ENCODE data around the gene SAXO1.
"Not testable (repeated sequence)": the region's sequence is repeated elsewhere in the genome, so short reads cannot be mapped to it uniquely, and the experiment has no call there.

Gene SAXO1

GRCh38 chr9:18999173-18999785 lies 33.7 kb downstream of the SAXO1 start:
- DNase-seq (ENCODE audit: low spot score) = no peak

GRCh38 chr9:18997151-18997550 lies 35.9 kb downstream of the SAXO1 start:
- no peak for DNase-seq (ENCODE audit: low spot score)

- DNase-seq (ENCODE audit: low spot score) = no peak
Measured at GRCh38 chr9:18996211-18996610, 36.8 kb downstream of the SAXO1 start.

- DNase-seq (ENCODE audit: low spot score) = no peak
Measured at GRCh38 chr9:18994263-18994916, 38.6 kb downstream of the SAXO1 start.

GRCh38 chr9:18991197-18991596 lies 41.8 kb downstream of the SAXO1 start:
- not testable (repeated sequence) for DNase-seq (ENCODE audit: low spot score)

- DNase-seq (ENCODE audit: low spot score) = no peak
Measured at GRCh38 chr9:18990494-18990893, 42.5 kb downstream of the SAXO1 start.

- DNase-seq (ENCODE audit: low spot score) = no peak
Measured at GRCh38 chr9:18989865-18990264, 43.1 kb downstream of the SAXO1 start.

GRCh38 chr9:18989097-18989496 lies 43.9 kb downstream of the SAXO1 start:
- DNase-seq (ENCODE audit: low spot score) = no peak

GRCh38 chr9:18988003-18988402 lies 45.0 kb downstream of the SAXO1 start:
- DNase-seq (ENCODE audit: low spot score) = no peak

GRCh38 chr9:18985996-18986395 lies 47.0 kb downstream of the SAXO1 start:
- no peak for DNase-seq (ENCODE audit: low spot score)

GRCh38 chr9:18985464-18985951 lies 47.5 kb downstream of the SAXO1 start:
- DNase-seq (ENCODE audit: low spot score) = no peak

GRCh38 chr9:18982262-18982620 lies 50.8 kb downstream of the SAXO1 start:
- no peak for DNase-seq (ENCODE audit: low spot score)

- no peak for DNase-seq (ENCODE audit: low spot score)
Measured at GRCh38 chr9:18981476-18982261, 51.3 kb downstream of the SAXO1 start.

GRCh38 chr9:18980189-18980588 lies 52.8 kb downstream of the SAXO1 start:
- DNase-seq (ENCODE audit: low spot score) = no peak

- DNase-seq (ENCODE audit: low spot score) = no peak
Measured at GRCh38 chr9:18979367-18979766, 53.6 kb downstream of the SAXO1 start.

GRCh38 chr9:18978188-18978587 lies 54.8 kb downstream of the SAXO1 start:
- no peak for DNase-seq (ENCODE audit: low spot score)

GRCh38 chr9:18976709-18977531 lies 56.1 kb downstream of the SAXO1 start:
- no peak for DNase-seq (ENCODE audit: low spot score)

- no peak for DNase-seq (ENCODE audit: low spot score)
Measured at GRCh38 chr9:18976221-18976708, 56.7 kb downstream of the SAXO1 start.

- no peak for DNase-seq (ENCODE audit: low spot score)
Measured at GRCh38 chr9:18973348-18973747, 59.7 kb downstream of the SAXO1 start.

GRCh38 chr9:18972675-18973074 lies 60.3 kb downstream of the SAXO1 start:
- DNase-seq (ENCODE audit: low spot score) = no peak

- no peak for DNase-seq (ENCODE audit: low spot score)
Measured at GRCh38 chr9:18971909-18972308, 61.1 kb downstream of the SAXO1 start.

- DNase-seq (ENCODE audit: low spot score) = no peak
Measured at GRCh38 chr9:18971404-18971803, 61.6 kb downstream of the SAXO1 start.

Data from HuH-7.5 (cell line).